ENCODE data around the gene ZBED6. TPM values are rescaled to one million over a fixed set of nuclear protein-coding genes. Genes with fewer than 3 reads are reported as not detected.
A peak's percentile ranks its signal among the peaks of the same experiment; 100 is the strongest.
"Not testable (repeated sequence)": the region's sequence is repeated elsewhere in the genome, so short reads cannot be mapped to it uniquely, and the experiment has no call there.

Gene ZBED6
- total and polyA plus RNA-seq, 4 experiments from 2014 or later, result 0.29 to 29.3 (median 13.5) TPM

DNA sequence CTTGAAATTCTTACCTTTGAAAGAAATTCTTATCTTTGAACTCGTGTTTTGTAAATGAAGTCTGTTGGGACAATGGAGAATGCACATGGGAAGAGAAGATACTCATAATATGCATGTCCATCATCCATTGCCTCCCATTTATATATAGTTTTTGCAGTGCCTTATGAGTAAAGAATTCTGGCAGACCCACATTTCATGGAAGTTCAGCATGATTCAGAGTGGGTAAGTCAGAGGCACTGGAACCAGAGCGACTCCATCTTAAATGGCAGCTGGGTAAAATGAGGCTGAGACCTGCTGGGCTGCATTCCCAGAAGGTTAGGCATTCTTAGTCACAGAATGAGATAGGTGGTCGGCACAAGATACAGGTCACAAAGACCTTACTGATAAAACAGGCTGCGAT, 16.6 kb upstream of the ZBED6 start:
- CTCF ChIA-PET (ENCODE audit: partially characterized antibody), result no interaction called here

GRCh38 chr1:203781962-203782361, 13.5 kb upstream of the ZBED6 start:
- intact Hi-C loops (cut with micrococcal nuclease), result no loop called here
- Histone ChIP-seq H3K27me3 (ENCODE audit: insufficient read depth, low read length) (no peaks in the 10 kb centered on the region), H3K9me3 (ENCODE audit: control insufficient read depth in 1 of 2, low read length in 2 of 2) (no peaks in the 10 kb centered on the region), H3K4me1 (ENCODE audit: insufficient read depth, low read length) (no peaks in the 10 kb centered on the region), H3K36me3 (ENCODE audit: insufficient read depth, low read length) (no peaks in the 10 kb centered on the region), H3K27ac (ENCODE audit: low read depth, low read length) (no peak overlapping the region), H3K4me3 (ENCODE audit: low read length in 2 of 2) (no peak overlapping the region)
- H3K36me3 Mint-ChIP-seq, result peaks cover 3 to 13% of the 10 kb centered on the region in 2 donors
- no peak for DNase-seq
- peaks cover 0 to 3% (median 0%) of the 10 kb centered on the region in 8 donors for H3K9me3 Mint-ChIP-seq
- peaks cover 0 to under 1% (median under 1%) of the 10 kb centered on the region in 4 donors for H3K4me1 Mint-ChIP-seq
- no peaks in the 10 kb centered on the region for H3K27me3 Mint-ChIP-seq
- H3K27ac Mint-ChIP-seq, result peak overlapping the region in 1 of 7 donors; percentile 25
- ChIA-PET POLR2A (ENCODE audit: partially characterized antibody) (interaction anchor here (0.6 to 1.7 kb wide), 2 partner anchors 56 to 156 kb away, joined by 3 to 6 read pairs; partner anchors contain the start of gene ATP2B4), CTCF (ENCODE audit: partially characterized antibody) (interaction anchor here (1.3 kb wide), 1 partner anchor 156 kb away, joined by 3 read pairs; the partner anchor contains the start of gene ATP2B4)
- H3K4me3 Mint-ChIP-seq, result no peak overlapping the region

More for the DNA sequence above, 16.6 kb upstream of the ZBED6 start:
- no peaks in the 10 kb centered on the region for H3K27me3 ChIP-seq (ENCODE audit: insufficient read depth, low read length)
- no peak for DNase-seq
- POLR2A ChIA-PET (ENCODE audit: partially characterized antibody), result interaction anchor here (0.7 kb wide), 1 partner anchor 14 kb away, joined by 3 read pairs; the partner anchor contains the start of gene LAX1
- Mint-ChIP-seq H3K9me3 (no peaks in the 10 kb centered on the region), H3K36me3 (peaks cover 29 to 32% of the 10 kb centered on the region in 2 donors), H3K4me1 (peaks cover 5 to 7% (median 5%) of the 10 kb centered on the region in 4 donors), H3K4me3 (no peak overlapping the region), H3K27ac (no peak overlapping the region), H3K27me3 (no peaks in the 10 kb centered on the region)
- H3K36me3 ChIP-seq (ENCODE audit: insufficient read depth, low read length), result peaks cover 19% of the 10 kb centered on the region
- H3K4me3 ChIP-seq (ENCODE audit: low read length in 2 of 2), result no peak overlapping the region
- H3K4me1 ChIP-seq (ENCODE audit: insufficient read depth, low read length), result no peaks in the 10 kb centered on the region
- no peaks in the 10 kb centered on the region for H3K9me3 ChIP-seq (ENCODE audit: control insufficient read depth in 1 of 2, low read length in 2 of 2)
- intact Hi-C loops (cut with micrococcal nuclease), result no loop called here
- H3K27ac ChIP-seq (ENCODE audit: low read depth, low read length), result no peak overlapping the region

- no peaks in the 10 kb centered on the region for H3K9me3 ChIP-seq (ENCODE audit: control insufficient read depth in 1 of 2, low read length in 2 of 2)
- Mint-ChIP-seq H3K9me3 (peaks cover 0 to 3% (median 0%) of the 10 kb centered on the region in 8 donors), H3K36me3 (peaks cover 0 to 12% of the 10 kb centered on the region in 2 donors), H3K4me3 (no peak overlapping the region), H3K27ac (peak overlapping the region in 1 of 7 donors; percentile 35), H3K4me1 (peaks cover 2 to 4% (median 3%) of the 10 kb centered on the region in 4 donors), H3K27me3 (no peaks in the 10 kb centered on the region)
- no peaks in the 10 kb centered on the region for H3K27me3 ChIP-seq (ENCODE audit: insufficient read depth, low read length)
- DNase-seq, result no peak
- H3K27ac ChIP-seq (ENCODE audit: low read depth, low read length), result no peak overlapping the region
- H3K4me3 ChIP-seq (ENCODE audit: low read length in 2 of 2), result no peak overlapping the region
- ChIA-PET POLR2A (ENCODE audit: partially characterized antibody) (interaction anchor here (1.1 kb wide), 1 partner anchor 25 kb away, joined by 3 read pairs; the partner anchor contains the start of gene LAX1), CTCF (ENCODE audit: partially characterized antibody) (no interaction called here)
- intact Hi-C loops (cut with micrococcal nuclease), result loop anchor here (10.0 kb wide), 2 partner anchors 45 to 165 kb away; partner anchors contain the start of gene ATP2B4
- no peaks in the 10 kb centered on the region for H3K36me3 ChIP-seq (ENCODE audit: insufficient read depth, low read length)
- H3K4me1 ChIP-seq (ENCODE audit: insufficient read depth, low read length), result peaks cover 4% of the 10 kb centered on the region
These were observed 5.5 kb upstream of the ZBED6 start for GRCh38 chr1:203789966-203790365.

DNA sequence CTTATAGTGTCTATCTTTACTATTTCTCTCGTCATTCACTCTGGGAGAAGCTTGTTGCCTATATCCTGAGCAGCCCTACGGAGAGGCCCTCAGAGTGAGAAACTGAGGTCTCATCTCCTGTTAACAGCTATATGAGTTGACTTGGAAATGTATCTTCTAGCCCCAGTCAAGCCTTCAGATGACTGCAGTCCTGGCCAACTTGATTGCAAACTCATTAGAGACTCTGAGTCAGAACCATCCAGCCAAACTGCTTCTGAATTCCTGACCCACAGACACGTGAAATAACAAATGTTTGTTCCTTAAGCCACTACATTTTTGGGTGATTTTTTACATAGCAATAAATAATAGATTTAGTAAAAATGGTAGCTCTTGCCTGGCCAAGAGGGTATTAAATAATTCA, 3.9 kb upstream of the ZBED6 start:
- intact Hi-C loops (cut with micrococcal nuclease), result loop anchor here (10.0 kb wide), 2 partner anchors 47 to 167 kb away; partner anchors contain the start of gene ATP2B4
- H3K9me3 ChIP-seq (ENCODE audit: control insufficient read depth in 1 of 2, low read length in 2 of 2), result no peaks in the 10 kb centered on the region
- Mint-ChIP-seq H3K4me3 (no peak overlapping the region), H3K36me3 (peaks cover 0 to 9% of the 10 kb centered on the region in 2 donors), H3K4me1 (peaks cover 9 to 16% (median 12%) of the 10 kb centered on the region in 4 donors), H3K27ac (no peak overlapping the region), H3K9me3 (peaks cover 0 to 2% (median 0%) of the 10 kb centered on the region in 8 donors), H3K27me3 (no peaks in the 10 kb centered on the region)
- ChIA-PET CTCF (ENCODE audit: partially characterized antibody) (interaction anchor here (0.9 to 1.0 kb wide), 2 partner anchors 28 to 90 kb away, joined by 3 to 4 read pairs; no protein-coding TSS in a partner anchor), POLR2A (ENCODE audit: partially characterized antibody) (interaction anchor here (1.2 kb wide), 1 partner anchor 26 kb away, joined by 5 read pairs; the partner anchor contains the start of gene LAX1)
- H3K4me3 ChIP-seq (ENCODE audit: low read length in 2 of 2), result no peak overlapping the region
- peaks cover 9% of the 10 kb centered on the region for H3K4me1 ChIP-seq (ENCODE audit: insufficient read depth, low read length)
- no peak for DNase-seq
- H3K36me3 ChIP-seq (ENCODE audit: insufficient read depth, low read length), result no peaks in the 10 kb centered on the region
- H3K27ac ChIP-seq (ENCODE audit: low read depth, low read length), result no peak overlapping the region
- H3K27me3 ChIP-seq (ENCODE audit: insufficient read depth, low read length), result no peaks in the 10 kb centered on the region

DNA sequence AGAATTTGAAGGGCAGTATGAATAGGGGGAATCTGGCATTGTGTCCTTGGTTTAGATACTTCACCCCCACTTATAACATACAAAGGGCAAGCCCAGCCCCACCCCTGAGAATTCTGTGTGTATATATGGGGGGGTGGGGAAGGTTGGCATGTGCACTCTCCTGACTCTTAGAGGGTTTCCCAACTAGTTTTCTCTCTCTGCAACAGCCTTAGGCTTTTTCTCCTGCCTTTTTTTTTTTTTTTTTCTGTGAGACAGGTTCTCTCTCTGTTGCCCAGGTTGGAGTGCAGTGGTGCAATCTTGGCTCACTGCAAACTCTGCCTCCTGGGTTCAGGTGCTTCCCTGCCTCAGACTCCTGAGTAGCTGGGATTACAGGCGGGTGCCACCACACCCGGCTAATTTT, 2.9 kb upstream of the ZBED6 start:
- Histone ChIP-seq H3K4me3 (ENCODE audit: low read length in 2 of 2) (no peak overlapping the region), H3K27me3 (ENCODE audit: insufficient read depth, low read length) (no peaks in the 10 kb centered on the region), H3K4me1 (ENCODE audit: insufficient read depth, low read length) (peaks cover 19% of the 10 kb centered on the region), H3K9me3 (ENCODE audit: control insufficient read depth in 1 of 2, low read length in 2 of 2) (no peaks in the 10 kb centered on the region), H3K27ac (ENCODE audit: low read depth, low read length) (no peak overlapping the region), H3K36me3 (ENCODE audit: insufficient read depth, low read length) (no peaks in the 10 kb centered on the region)
- no peak for DNase-seq
- CTCF ChIA-PET (ENCODE audit: partially characterized antibody), result interaction anchor here (0.8 kb wide), 1 partner anchor 91 kb away, joined by 4 read pairs; no protein-coding TSS in a partner anchor
- peaks cover 14 to 26% (median 20%) of the 10 kb centered on the region in 4 donors for H3K4me1 Mint-ChIP-seq
- H3K36me3 Mint-ChIP-seq, result peaks cover 3 to 15% of the 10 kb centered on the region in 2 donors
- no peak overlapping the region for H3K4me3 Mint-ChIP-seq
- peaks cover 0 to 2% (median 0%) of the 10 kb centered on the region in 8 donors for H3K9me3 Mint-ChIP-seq
- intact Hi-C loops (cut with micrococcal nuclease), result loop anchor here (10.0 kb wide), 2 partner anchors 48 to 168 kb away; partner anchors contain the start of gene ATP2B4
- POLR2A ChIA-PET (ENCODE audit: partially characterized antibody), result no interaction called here
- no peak overlapping the region for H3K27ac Mint-ChIP-seq
- H3K27me3 Mint-ChIP-seq, result no peaks in the 10 kb centered on the region

GRCh38 chr1:203793561-203793960, 1.9 kb upstream of the ZBED6 start:
- not testable (repeated sequence) for H3K27me3 ChIP-seq (ENCODE audit: insufficient read depth, low read length); H3K4me3 ChIP-seq (ENCODE audit: low read length in 2 of 2); H3K36me3 ChIP-seq (ENCODE audit: insufficient read depth, low read length); H3K4me3 Mint-ChIP-seq; H3K9me3 ChIP-seq (ENCODE audit: control insufficient read depth in 1 of 2, low read length in 2 of 2); H3K9me3 Mint-ChIP-seq; DNase-seq; H3K27ac ChIP-seq (ENCODE audit: low read depth, low read length); H3K27me3 Mint-ChIP-seq
- peak overlapping the region in 2 of 7 donors; percentile 17 to 29 for H3K27ac Mint-ChIP-seq
- peaks cover 25 to 37% (median 31%) of the 10 kb centered on the region in 4 donors for H3K4me1 Mint-ChIP-seq
- CTCF ChIA-PET (ENCODE audit: partially characterized antibody), result interaction anchor here (0.8 to 1.4 kb wide), 3 partner anchors 28 to 92 kb away, joined by 3 to 4 read pairs (median 4); partner anchors contain the start of gene LAX1
- H3K36me3 Mint-ChIP-seq, result peaks cover 13 to 25% of the 10 kb centered on the region in 2 donors
- peaks cover 30% of the 10 kb centered on the region for H3K4me1 ChIP-seq (ENCODE audit: insufficient read depth, low read length)
- POLR2A ChIA-PET (ENCODE audit: partially characterized antibody), result interaction anchor here (2.2 kb wide), 1 partner anchor 28 kb away, joined by 16 read pairs; the partner anchor contains the start of gene LAX1
- intact Hi-C loops (cut with micrococcal nuclease), result loop anchor here (10.0 kb wide), 2 partner anchors 49 to 169 kb away; partner anchors contain the start of gene ATP2B4

- no peak for DNase-seq
- Mint-ChIP-seq H3K27me3 (no peaks in the 10 kb centered on the region), H3K36me3 (peaks cover 14 to 38% of the 10 kb centered on the region in 2 donors), H3K4me3 (peak overlapping the region; percentile 91 to 99 (median 97)), H3K9me3 (peaks cover 0 to 2% (median 0%) of the 10 kb centered on the region in 8 donors), H3K4me1 (peaks cover 32 to 50% (median 44%) of the 10 kb centered on the region in 4 donors), H3K27ac (peak overlapping the region; percentile 86 to 99 (median 98))
- H3K36me3 ChIP-seq (ENCODE audit: insufficient read depth, low read length), result peaks cover 13% of the 10 kb centered on the region
- H3K4me1 ChIP-seq (ENCODE audit: insufficient read depth, low read length), result peaks cover 43% of the 10 kb centered on the region
- ChIA-PET CTCF (ENCODE audit: partially characterized antibody) (no interaction called here), POLR2A (ENCODE audit: partially characterized antibody) (interaction anchor here (0.6 to 2.2 kb wide), 4 partner anchors 14 to 1453 kb away, joined by 3 to 16 read pairs (median 3); partner anchors contain the start of genes LAX1 and UBE2T)
- intact Hi-C loops (cut with micrococcal nuclease), result loop anchor here (1.0 to 10.0 kb wide), 6 partner anchors 30 to 1448 kb away; partner anchors contain the start of genes ATP2B4, LAX1, PPP1R12B and RBBP5
- H3K4me3 ChIP-seq (ENCODE audit: low read length in 2 of 2), result no peak overlapping the region
- H3K27me3 ChIP-seq (ENCODE audit: insufficient read depth, low read length), result no peaks in the 10 kb centered on the region
- H3K9me3 ChIP-seq (ENCODE audit: control insufficient read depth in 1 of 2, low read length in 2 of 2), result no peaks in the 10 kb centered on the region
- H3K27ac ChIP-seq (ENCODE audit: low read depth, low read length), result peak overlapping the region; percentile 81
These were observed 521 bp upstream of the ZBED6 start for GRCh38 chr1:203794764-203795440.
